Measurements from ENCODE around the gene SLC7A10. TPM values are rescaled to one million over a fixed set of nuclear protein-coding genes. Genes with fewer than 3 reads are reported as not detected.

The SLC7A10 gene
- total RNA-seq, 4 donors from 2014 or later = not detected

DNA sequence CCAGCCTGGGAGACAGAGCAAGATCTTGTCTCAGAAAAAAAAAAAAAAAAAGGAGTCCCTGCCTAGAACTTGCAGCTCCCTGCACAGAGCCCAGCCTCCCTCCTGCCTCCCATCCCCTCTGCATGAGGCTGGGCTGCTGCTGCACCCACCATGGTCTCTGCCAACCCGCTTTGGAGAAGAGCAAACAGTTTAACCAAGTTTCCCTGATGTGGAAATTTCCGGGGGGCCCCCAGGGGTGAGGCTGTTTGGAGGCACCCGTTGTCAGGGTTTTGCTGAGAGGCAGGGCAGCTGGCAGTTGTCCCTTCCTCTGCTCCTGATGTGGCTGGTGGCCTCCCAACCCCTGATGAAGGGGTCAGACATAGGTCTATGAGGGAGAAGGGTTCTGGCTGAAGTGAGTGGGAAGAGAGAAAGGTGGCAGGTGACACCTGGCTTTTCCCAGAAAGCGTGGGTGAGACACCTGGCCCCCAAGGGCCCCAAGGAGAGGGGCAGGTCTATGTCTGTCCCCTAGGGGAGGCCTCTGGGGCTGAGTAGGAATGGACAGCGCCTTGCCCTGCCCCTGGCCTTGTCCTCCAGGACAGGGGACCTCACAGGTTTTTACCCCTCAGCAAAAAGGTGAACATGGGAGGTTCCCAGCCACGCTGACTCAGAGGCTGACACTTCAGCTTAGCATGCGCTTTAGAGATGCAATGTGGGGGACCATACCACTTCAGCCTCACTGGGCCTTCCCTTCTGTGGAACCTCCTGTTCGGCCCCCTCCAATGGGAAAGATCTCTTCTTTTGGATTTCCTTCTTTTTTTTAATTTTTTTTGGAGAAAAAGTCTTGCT lies 26.0 kb downstream of the SLC7A10 start:
- no peak overlapping the region for H3K27ac ChIP-seq (replicated peaks in 1 of 4)
- TF ChIP-seq POLR2AphosphoS5 (IDR thresholded peaks at IDR 0.05) = no peak
- no peak for TF ChIP-seq CTCF (IDR thresholded peaks at IDR 0.05)
- no peak for TF ChIP-seq POLR2A (IDR thresholded peaks at IDR 0.05; ENCODE audit: low read depth)
- TF ChIP-seq EP300 (IDR thresholded peaks at IDR 0.05) = no peak
- no peak overlapping the region for H3K4me3 ChIP-seq
- H3K9me3 ChIP-seq = no peaks in the 10 kb centered on the region
- peaks cover 0 to 55% (median 35%) of the 10 kb centered on the region in 4 donors for H3K36me3 ChIP-seq
- intact Hi-C loops (cut with DNase I) = no loop called here
- no peak for DNase-seq (ENCODE audit: extremely low spot score)
- H3K27me3 ChIP-seq = no peaks in the 10 kb centered on the region
- peaks cover 14 to 20% (median 16%) of the 10 kb centered on the region in 4 donors for H3K4me1 ChIP-seq
- 65% methylated on average over 7 of the region's 8 CpGs for WGBS

DNA sequence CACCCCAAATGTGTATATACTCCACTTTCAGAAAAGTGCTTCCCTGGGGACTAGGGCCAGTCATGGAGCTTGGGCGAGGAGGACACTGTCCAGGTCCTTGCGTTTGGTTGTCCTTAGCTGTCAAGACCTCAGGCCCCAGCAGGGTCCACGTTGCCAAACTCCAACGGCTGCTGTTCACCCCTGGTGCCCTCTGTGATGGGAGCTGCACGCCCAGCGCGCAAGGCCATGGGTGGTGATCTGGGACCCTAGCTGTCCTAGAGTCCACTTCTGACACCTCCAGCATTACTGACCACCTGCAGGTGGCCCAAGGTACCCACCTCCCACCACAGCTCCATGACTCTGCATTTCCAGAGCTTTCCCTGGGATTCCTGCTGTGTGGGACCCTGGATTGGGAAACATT lies 27.5 kb downstream of the SLC7A10 start:
- H3K36me3 ChIP-seq = peaks cover 0 to 41% (median 26%) of the 10 kb centered on the region in 4 donors
- intact Hi-C loops (cut with DNase I) = no loop called here
- H3K27ac ChIP-seq (replicated peaks in 1 of 4) = no peak overlapping the region
- no peak for TF ChIP-seq EP300 (IDR thresholded peaks at IDR 0.05)
- no peak for TF ChIP-seq POLR2A (IDR thresholded peaks at IDR 0.05; ENCODE audit: low read depth)
- no peak for TF ChIP-seq POLR2AphosphoS5 (IDR thresholded peaks at IDR 0.05)
- TF ChIP-seq CTCF (IDR thresholded peaks at IDR 0.05) = no peak
- no peaks in the 10 kb centered on the region for H3K9me3 ChIP-seq
- H3K4me1 ChIP-seq = peaks cover 14 to 27% (median 18%) of the 10 kb centered on the region in 4 donors
- WGBS = 88% methylated on average over 4 of the region's 7 CpGs
- no peaks in the 10 kb centered on the region for H3K27me3 ChIP-seq
- no peak overlapping the region for H3K4me3 ChIP-seq
- no peak for DNase-seq (ENCODE audit: extremely low spot score)

- Histone ChIP-seq H3K4me3 (no peak overlapping the region), H3K9me3 (no peaks in the 10 kb centered on the region), H3K36me3 (peaks cover 0 to 36% (median 23%) of the 10 kb centered on the region in 4 donors), H3K27ac (replicated peaks in 1 of 4) (no peak overlapping the region), H3K4me1 (peaks cover 14 to 27% (median 18%) of the 10 kb centered on the region in 4 donors), H3K27me3 (no peaks in the 10 kb centered on the region)
- intact Hi-C loops (cut with DNase I) = no loop called here
- DNase-seq (ENCODE audit: extremely low spot score) = no peak
- WGBS = 94% methylated on average over 8 of the region's 11 CpGs
- TF ChIP-seq CTCF (IDR thresholded peaks at IDR 0.05) = no peak
- TF ChIP-seq EP300 (IDR thresholded peaks at IDR 0.05) = no peak
- TF ChIP-seq POLR2A (IDR thresholded peaks at IDR 0.05; ENCODE audit: low read depth) = no peak
- TF ChIP-seq POLR2AphosphoS5 (IDR thresholded peaks at IDR 0.05) = no peak
Observed at GRCh38 chr19:33197591-33198000, 28.1 kb downstream of the SLC7A10 start.

GRCh38 chr19:33196446-33197193 lies 29.0 kb downstream of the SLC7A10 start:
- Histone ChIP-seq H3K27ac (replicated peaks in 1 of 4) (no peak overlapping the region), H3K27me3 (no peaks in the 10 kb centered on the region), H3K36me3 (peaks cover 0 to 27% (median 19%) of the 10 kb centered on the region in 4 donors), H3K9me3 (no peaks in the 10 kb centered on the region), H3K4me3 (no peak overlapping the region), H3K4me1 (peaks cover 14 to 27% (median 18%) of the 10 kb centered on the region in 4 donors)
- intact Hi-C loops (cut with DNase I) = no loop called here
- 98% methylated on average over 10 of the region's 10 CpGs for WGBS
- TF ChIP-seq POLR2A (IDR thresholded peaks at IDR 0.05; ENCODE audit: low read depth) (no peak), POLR2AphosphoS5 (IDR thresholded peaks at IDR 0.05) (no peak), CTCF (IDR thresholded peaks at IDR 0.05) (no peak), EP300 (IDR thresholded peaks at IDR 0.05) (no peak)
- no peak for DNase-seq (ENCODE audit: extremely low spot score)

All from esophagus muscularis mucosa (tissue), 4 donors.